Psoas muscle (tissue), 8 donors: ENCODE data around the gene LRRC10B. TPM values are rescaled to one million over a fixed set of nuclear protein-coding genes. Genes with fewer than 3 reads are reported as not detected.
"Not testable (repeated sequence)": the region's sequence is repeated elsewhere in the genome, so short reads cannot be mapped to it uniquely, and the experiment has no call there.

Experiments used
- ATAC-seq, 4 donors: fragments of 200-7000 bp; cut with Tn5 transposase; one replicate each; pipeline ENCODE4 v1.9.1; 2020; ENCODE audit warnings: moderate library complexity in 3 of 4, mild to moderate bottlenecking in 2 of 4
- DNase-seq, 2 donors: peaks; one replicate each; pipeline ENCODE4 v3.0.0-alpha.2; 2020
- H3K27ac ChIP-seq: fragments of 200-600 bp; one replicate; pipeline ENCODE4 v1.8.0; 2022
- H3K27me3 ChIP-seq, 3 donors: fragments of 200-600 bp in 1 of 3; one replicate each; pipeline versions ENCODE4 v1.6.1 to v1.8.0; 2013 to 2022; ENCODE audit warnings: low read length in 2 of 3, mild to moderate bottlenecking in 2 of 3, moderate library complexity in 1 of 3; ENCODE audit not compliant: insufficient read depth in 3 of 3
- H3K36me3 ChIP-seq, 2 donors: fragments of 200-600 bp in 1 of 2; one replicate each; pipeline versions ENCODE4 v1.6.1 to v1.8.0; 2013 to 2022; ENCODE audit warnings: low read depth in 1 of 2, mild to moderate bottlenecking in 1 of 2, moderate library complexity in 1 of 2; ENCODE audit not compliant: insufficient read depth in 1 of 2
- H3K4me1 ChIP-seq: fragments of 200-600 bp; one replicate; pipeline ENCODE4 v1.8.0; 2022
- H3K4me3 ChIP-seq: fragments of 200-600 bp; one replicate; pipeline ENCODE4 v1.8.0; 2022; ENCODE audit warnings: mild to moderate bottlenecking
- H3K9me3 ChIP-seq: fragments of 200-600 bp; one replicate; pipeline ENCODE4 v1.8.0; 2022
- WGBS, 3 donors: extraction: QIAGEN DNeasy Blood & Tissue Kit; methylation state at CpG; one replicate each; pipeline versions ENCODE4 v1.1.6 to v1.1.7; 2013; 5-methylcytosine and 5-hydroxymethylcytosine counted together
- intact Hi-C, 2 donors: fragments of 100-400 bp; cut with DNase I; formaldehyde crosslinking; loops; one replicate each; pipeline versions ENCODE4 v1.11.0 to v1.14.2; 2022
- long read RNA-seq, 2 donors: library from polyadenylated mRNA; unstranded; transcript quantifications; one replicate each; pipeline ENCODE4 v2.0.0, GENCODE V29; 2021
- polyA plus RNA-seq, 3 donors: library from polyadenylated mRNA; stranded (reverse); fragments of 200-250 nt; gene quantifications; one replicate each; pipeline ENCODE4 v1.2.3, GENCODE V29; 2013
- total RNA-seq, 4 donors: library from RNA; stranded (reverse); fragmentation: NEBNext Ultra II Directional in 2 of 4; extraction: Animal tissue kit (Norgen Biotek cat#: 25700) in 2 of 4; gene quantifications; one replicate each; pipeline versions ENCODE4 v1.2.1 to v1.2.4, GENCODE V29; 2021 to 2023
- TF ChIP-seq, protein P1 (sequence below): fragments of 200-600 bp; IDR thresholded peaks from one replicate; pipeline ENCODE4 v1.8.0; 2022; ENCODE audit warnings: antibody characterized with exemption
- donor health status: healthy with polysubstance abuse.
- donor health status: DM: no; HTN: no; CAD: no; lungs with moderate emphysema.
- donor health status: Bipolar disorder and iron deficiency.
- donor health status: healthy.
- donor health status: DM: yes; HTN: yes; CAD: no.
- donor health status: DM: no; HTN: no; CAD: no.
- donor health status: DM: no; HTN: no; CAD: no.
- donor health status: DM: yes; HTN: yes; CAD: no.

Gene LRRC10B
- under 1 TPM in 3 of 4 donors, not detected in 1; 0.27 to 0.69 (median 0.64) TPM for total RNA-seq
- 1 to 10 TPM in 1 of 3 donors, under 1 TPM in 2; 0.24 to 2.1 (median 0.40) TPM for polyA plus RNA-seq
- long read RNA-seq, donor 1, partial matches to known transcripts: 0 of 1 reads
- long read RNA-seq, donor 1, other reads (novel, unspliced or antisense): 0 of 1 reads
- long read RNA-seq, donor 2, partial matches to known transcripts: 0 of 2 reads
- long read RNA-seq, donor 2, other reads (novel, unspliced or antisense): 0 of 2 reads

DNA sequence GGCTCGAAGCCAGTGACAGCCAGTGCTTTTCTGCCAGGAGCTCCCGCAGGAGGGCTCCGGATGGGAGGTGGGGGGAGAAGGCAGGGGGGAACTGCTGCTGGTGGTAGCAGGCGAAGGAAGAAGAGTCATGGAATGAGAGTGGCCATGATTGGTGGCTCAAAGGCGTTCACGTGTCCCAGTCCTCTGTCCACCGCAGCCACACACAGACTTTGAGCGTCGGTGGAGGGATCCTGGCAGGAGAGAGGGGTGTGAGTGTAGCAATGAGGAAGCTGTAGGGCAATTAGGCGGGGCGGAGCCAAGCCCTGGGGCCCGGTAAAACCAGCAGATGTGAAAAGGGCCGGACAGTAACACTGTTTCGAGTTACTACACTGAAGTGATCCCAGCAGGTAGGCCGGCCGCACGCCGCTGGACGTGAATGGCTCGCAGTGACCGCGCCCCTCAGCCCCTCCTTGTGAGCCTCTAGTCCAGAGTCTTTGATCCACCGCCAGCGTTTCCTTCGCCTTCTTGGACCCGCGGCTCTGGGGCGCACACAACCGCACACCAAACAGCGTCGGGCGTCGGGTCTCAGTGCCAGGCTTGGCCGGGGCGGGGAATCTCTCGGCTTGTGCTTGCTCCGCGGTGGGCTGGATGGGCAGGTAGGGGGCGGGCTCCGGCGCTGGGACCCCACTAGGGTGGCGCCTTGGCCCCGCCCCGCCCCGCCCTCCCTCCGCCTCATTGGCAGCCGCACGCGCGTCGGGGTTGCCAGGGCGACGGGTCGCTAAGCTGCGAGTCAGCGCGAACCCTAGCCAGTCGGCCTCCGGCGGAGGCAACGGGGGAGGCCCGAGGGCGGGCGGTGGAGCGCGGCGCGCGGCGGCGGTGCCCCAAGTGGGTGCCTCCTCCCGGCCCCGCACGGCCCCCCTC is at the start of gene LRRC10B:
Gene LRRC10B (plus strand): TSS at position 788 of the 900 bp plus-strand sequence. CDS start 250 bp downstream, outside the sequence.
- H3K36me3 ChIP-seq: no peaks in the 10 kb centered on the region
- peak within 1 kb of the TSS; percentile 44 for H3K4me3 ChIP-seq
- peak in 1 of 2 donors; percentile 33 for DNase-seq
- H3K4me1 ChIP-seq: no peaks in the 10 kb centered on the region
- peak within 1 kb of the TSS; percentile 51 for H3K27ac ChIP-seq
- WGBS, 3 donors: 5 to 8% (median 5%) methylated on average over 45 to 74 of the region's 74 CpGs
- TF ChIP-seq, protein P1, sequence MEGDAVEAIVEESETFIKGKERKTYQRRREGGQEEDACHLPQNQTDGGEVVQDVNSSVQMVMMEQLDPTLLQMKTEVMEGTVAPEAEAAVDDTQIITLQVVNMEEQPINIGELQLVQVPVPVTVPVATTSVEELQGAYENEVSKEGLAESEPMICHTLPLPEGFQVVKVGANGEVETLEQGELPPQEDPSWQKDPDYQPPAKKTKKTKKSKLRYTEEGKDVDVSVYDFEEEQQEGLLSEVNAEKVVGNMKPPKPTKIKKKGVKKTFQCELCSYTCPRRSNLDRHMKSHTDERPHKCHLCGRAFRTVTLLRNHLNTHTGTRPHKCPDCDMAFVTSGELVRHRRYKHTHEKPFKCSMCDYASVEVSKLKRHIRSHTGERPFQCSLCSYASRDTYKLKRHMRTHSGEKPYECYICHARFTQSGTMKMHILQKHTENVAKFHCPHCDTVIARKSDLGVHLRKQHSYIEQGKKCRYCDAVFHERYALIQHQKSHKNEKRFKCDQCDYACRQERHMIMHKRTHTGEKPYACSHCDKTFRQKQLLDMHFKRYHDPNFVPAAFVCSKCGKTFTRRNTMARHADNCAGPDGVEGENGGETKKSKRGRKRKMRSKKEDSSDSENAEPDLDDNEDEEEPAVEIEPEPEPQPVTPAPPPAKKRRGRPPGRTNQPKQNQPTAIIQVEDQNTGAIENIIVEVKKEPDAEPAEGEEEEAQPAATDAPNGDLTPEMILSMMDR: no peak
- H3K27me3 ChIP-seq: peaks cover 0 to 67% (median 23%) of the 10 kb centered on the region in 3 donors
- intact Hi-C loops: no loop called here
- ATAC-seq: no peak
- no peaks in the 10 kb centered on the region for H3K9me3 ChIP-seq

DNA sequence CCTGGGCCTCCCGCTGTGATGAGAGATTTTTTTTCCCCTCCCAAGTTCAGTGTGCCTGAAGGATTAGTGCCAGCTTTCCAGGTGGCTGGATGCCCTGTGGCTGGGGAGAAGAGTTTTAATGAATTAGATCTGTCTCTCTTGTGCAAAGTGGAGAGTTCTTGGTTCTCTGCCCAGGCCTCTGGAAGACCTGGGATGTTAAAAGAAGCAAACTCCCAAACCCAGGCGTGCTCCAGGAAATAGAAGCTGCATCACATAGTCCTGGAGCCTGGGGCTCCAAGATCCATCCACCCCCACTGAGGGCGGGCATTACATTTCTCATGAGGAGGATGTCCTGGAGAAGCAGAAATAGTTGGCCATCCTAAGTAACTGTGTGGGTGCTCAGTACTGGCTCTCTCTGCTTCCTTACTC is 48.1 kb upstream of the LRRC10B start:
- Histone ChIP-seq H3K27ac (peak overlapping the region; percentile 46), H3K27me3 (no peaks in the 10 kb centered on the region), H3K36me3 (peaks cover 3 to 13% of the 10 kb centered on the region in 2 donors), H3K9me3 (no peaks in the 10 kb centered on the region), H3K4me1 (peaks cover 19% of the 10 kb centered on the region), H3K4me3 (no peak overlapping the region)
- 41 to 69% (median 44%) methylated on average over 3 of the region's 3 CpGs for WGBS, 3 donors
- DNase-seq (peak; percentile 71 to 73), ATAC-seq (peak; percentile 31 to 61 (median 52))
- TF ChIP-seq, protein P1: no peak
- intact Hi-C loops: no loop called here

DNA sequence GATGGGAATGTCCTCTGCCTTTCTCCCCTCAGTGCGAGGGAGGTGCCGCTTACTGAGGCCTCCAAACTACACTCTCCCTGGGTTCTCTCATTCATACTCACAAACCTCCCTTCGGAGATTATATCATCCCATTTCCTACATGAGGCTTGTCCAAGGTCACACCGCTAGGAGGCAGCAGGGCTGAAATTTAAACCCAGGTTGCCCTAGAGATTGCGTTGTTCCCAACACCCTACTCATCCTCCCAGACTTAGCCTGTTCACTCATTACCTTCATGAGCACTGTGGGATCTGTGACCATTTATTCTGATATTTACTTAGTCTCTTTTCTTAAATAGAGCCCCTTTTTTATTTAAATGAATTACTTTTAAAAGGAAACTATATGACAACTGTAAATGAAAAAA is 47.6 kb upstream of the LRRC10B start:
- Histone ChIP-seq H3K36me3 (peaks cover 0 to 8% of the 10 kb centered on the region in 2 donors), H3K27me3 (no peaks in the 10 kb centered on the region), H3K9me3 (no peaks in the 10 kb centered on the region), H3K4me1 (peaks cover 19% of the 10 kb centered on the region), H3K4me3 (no peak overlapping the region), H3K27ac (peak overlapping the region; percentile 46)
- TF ChIP-seq, protein P1: peak; percentile 43
- ATAC-seq (peak; percentile 88 to 94 (median 91)), DNase-seq (peak in 1 of 2 donors; percentile 66)
- intact Hi-C loops: no loop called here
- 70 to 85% (median 70%) methylated on average over 5 of the region's 5 CpGs for WGBS, 3 donors

DNA sequence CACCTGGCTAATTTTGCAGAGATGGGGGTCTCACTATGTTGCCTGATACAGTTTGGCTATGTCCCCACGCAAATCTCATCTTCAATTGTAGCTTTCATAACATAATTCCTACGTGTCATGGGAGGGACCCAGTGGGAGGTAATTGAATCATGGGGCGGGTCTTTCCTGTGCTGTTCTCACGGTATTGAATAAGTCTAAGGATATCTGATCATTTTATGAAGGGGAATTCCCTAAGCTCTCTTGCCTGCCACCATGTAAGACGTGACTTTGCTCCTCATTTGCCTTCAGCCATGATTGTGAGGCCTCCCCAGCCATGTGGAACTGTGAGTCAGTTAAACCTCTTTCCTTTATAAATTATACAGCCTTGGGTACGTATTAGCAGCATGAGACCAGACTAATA is 40.9 kb upstream of the LRRC10B start:
- H3K36me3 ChIP-seq: peaks cover 0 to 14% of the 10 kb centered on the region in 2 donors

DNA sequence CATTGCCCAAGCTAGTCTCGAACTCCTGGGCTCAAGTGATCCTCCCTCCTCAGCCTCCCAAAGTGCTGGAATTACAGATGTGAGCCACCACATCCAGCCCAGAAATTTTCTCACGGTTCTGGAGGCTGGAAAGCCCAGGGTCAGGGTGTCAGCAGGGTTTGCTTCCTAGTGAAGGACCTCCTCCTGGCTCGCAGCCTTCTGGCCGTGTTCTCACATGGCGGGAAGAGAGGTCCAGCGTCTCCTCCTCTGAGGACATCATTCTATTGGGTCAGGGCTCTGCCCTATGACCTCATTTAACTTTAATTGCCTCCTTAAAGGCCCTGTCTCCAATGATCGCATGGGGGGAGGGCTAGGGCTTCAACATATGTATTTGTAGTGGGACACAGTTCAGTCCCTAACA is 40.5 kb upstream of the LRRC10B start:
- Histone ChIP-seq H3K36me3 (peaks cover 0 to 14% of the 10 kb centered on the region in 2 donors), H3K4me3 (no peak overlapping the region), H3K4me1 (peaks cover 19% of the 10 kb centered on the region), H3K27me3 (no peaks in the 10 kb centered on the region), H3K9me3 (no peaks in the 10 kb centered on the region), H3K27ac (peak overlapping the region; percentile 9)
- WGBS, 3 donors: 62 to 75% (median 66%) methylated on average over 7 of the region's 7 CpGs
- no peak for DNase-seq
- TF ChIP-seq, protein P1: no peak
- ATAC-seq: no peak
- intact Hi-C loops: no loop called here

More for the DNA sequence above, 40.9 kb upstream of the LRRC10B start:
- Histone ChIP-seq H3K27ac (peak overlapping the region; percentile 9), H3K4me1 (peaks cover 16% of the 10 kb centered on the region)
- intact Hi-C loops, H3K27me3 ChIP-seq, H3K9me3 ChIP-seq, DNase-seq, H3K4me3 ChIP-seq, ATAC-seq: not testable (repeated sequence)
- WGBS, 3 donors: 83 to 85% (median 83%) methylated on average over 6 of the region's 6 CpGs
